Uterus (tissue), 4 donors: ENCODE data around the gene FILIP1L. TPM values are rescaled to one million over a fixed set of nuclear protein-coding genes. Genes with fewer than 3 reads are reported as not detected.

Experiments
- DNase-seq, 2 donors: peaks; one replicate each; pipeline ENCODE4 v3.0.0-alpha.2; 2019 to 2020
- H3K27ac ChIP-seq, 2 donors: fragments of 200-600 bp; sonication (generic); 1 replicate in 1 of 2; 2 replicates in 1 of 2; pipeline ENCODE4 v1.5.1; 2016 to 2018
- H3K27me3 ChIP-seq, 2 donors: fragments of 200-600 bp; sonication (generic); one replicate each; pipeline ENCODE4 v1.5.1; 2018 to 2019; ENCODE audit warnings: control low read depth in 1 of 2
- H3K36me3 ChIP-seq, 2 donors: fragments of 200-600 bp; sonication (generic); one replicate each; pipeline ENCODE4 v1.5.1; 2019; ENCODE audit warnings: control low read depth in 1 of 2
- H3K4me1 ChIP-seq, 2 donors: fragments of 200-600 bp; sonication (generic); one replicate each; pipeline ENCODE4 v1.5.1; 2018 to 2019; ENCODE audit warnings: control low read depth in 1 of 2
- H3K4me3 ChIP-seq, 2 donors: fragments of 200-600 bp; sonication (generic); 1 replicate in 1 of 2; 2 replicates in 1 of 2; pipeline ENCODE4 v1.5.1; 2018 to 2019; ENCODE audit warnings: mild to moderate bottlenecking in 1 of 2
- H3K9me3 ChIP-seq, 2 donors: fragments of 200-600 bp; sonication (generic); one replicate each; pipeline ENCODE4 v1.5.1; 2019; ENCODE audit warnings: control low read depth in 1 of 2
- CTCF ChIP-seq, 4 experiments: fragments of 200-600 bp in 2 of 4; fragments of 450-650 bp in 2 of 4; sonication (generic) in 2 of 4; IDR thresholded peaks; one replicate each; pipeline ENCODE4 v1.5.1; 2016 to 2019; ENCODE audit warnings: antibody characterized with exemption in 4 of 4, mild to moderate bottlenecking in 2 of 4, moderate library complexity in 1 of 4
- POLR2A ChIP-seq, 2 donors: fragments of 450-650 bp; IDR thresholded peaks; one replicate each; pipeline ENCODE4 v1.6.1; 2016; ENCODE audit warnings: antibody characterized with exemption in 2 of 2, mild to moderate bottlenecking in 1 of 2, moderate library complexity in 1 of 2
- intact Hi-C: fragments of 100-400 bp; cut with DNase I; formaldehyde crosslinking; loops from one replicate; pipeline ENCODE4 v1.15.1; 2023; ENCODE audit warnings: low total_unique reads
- total RNA-seq, 4 donors: library from RNA; depleted of rRNA in 3 of 4; stranded (reverse); fragments of >200 nt in 3 of 4; gene quantifications; one replicate each; pipeline versions ENCODE4 v1.1.0 to v1.2.4, GENCODE V29; 2014 to 2023
- donor health status: DM: yes; HTN: yes; CAD: no.

FILIP1L gene
- total RNA-seq, 4 donors from 2014 or later: 48.5 to 99.1 (median 66.3) TPM

DNA sequence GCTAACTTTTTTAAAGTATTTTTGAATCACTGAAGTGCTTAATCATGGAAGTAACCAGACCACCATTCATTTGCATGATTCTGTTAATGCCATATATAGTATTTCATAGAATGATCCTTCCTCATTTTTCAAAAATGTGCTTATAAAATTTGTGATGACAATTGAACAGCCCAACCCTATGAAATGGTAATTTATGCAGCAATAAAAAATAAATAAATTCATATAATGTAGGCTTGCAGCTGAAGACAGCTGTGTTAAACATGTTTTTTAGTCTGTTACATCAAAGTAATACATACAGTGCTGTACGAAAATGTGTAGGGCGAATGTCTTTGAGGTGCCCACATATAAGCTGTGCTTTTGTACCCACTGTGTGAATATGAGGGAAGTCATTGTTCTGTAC lies 131.7 kb downstream of the FILIP1L start:
- H3K9me3 ChIP-seq: no peaks in the 10 kb centered on the region
- DNase-seq: no peak
- no peaks in the 10 kb centered on the region for H3K4me1 ChIP-seq
- no peak overlapping the region for H3K4me3 ChIP-seq
- no peaks in the 10 kb centered on the region for H3K36me3 ChIP-seq
- H3K27me3 ChIP-seq: no peaks in the 10 kb centered on the region
- intact Hi-C loops: no loop called here
- TF ChIP-seq POLR2A (IDR thresholded peaks at IDR 0.05): no peak
- TF ChIP-seq CTCF (IDR thresholded peaks at IDR 0.05): no peak
- H3K27ac ChIP-seq: no peak overlapping the region

GRCh38 chr3:99981138-99981537 lies 133.2 kb downstream of the FILIP1L start:
- intact Hi-C loops: no loop called here
- Histone ChIP-seq H3K9me3 (no peaks in the 10 kb centered on the region), H3K4me3 (no peak overlapping the region), H3K27me3 (no peaks in the 10 kb centered on the region), H3K4me1 (no peaks in the 10 kb centered on the region), H3K36me3 (no peaks in the 10 kb centered on the region), H3K27ac (no peak overlapping the region)
- TF ChIP-seq POLR2A (IDR thresholded peaks at IDR 0.05): no peak
- no peak for TF ChIP-seq CTCF (IDR thresholded peaks at IDR 0.05)
- no peak for DNase-seq

DNA sequence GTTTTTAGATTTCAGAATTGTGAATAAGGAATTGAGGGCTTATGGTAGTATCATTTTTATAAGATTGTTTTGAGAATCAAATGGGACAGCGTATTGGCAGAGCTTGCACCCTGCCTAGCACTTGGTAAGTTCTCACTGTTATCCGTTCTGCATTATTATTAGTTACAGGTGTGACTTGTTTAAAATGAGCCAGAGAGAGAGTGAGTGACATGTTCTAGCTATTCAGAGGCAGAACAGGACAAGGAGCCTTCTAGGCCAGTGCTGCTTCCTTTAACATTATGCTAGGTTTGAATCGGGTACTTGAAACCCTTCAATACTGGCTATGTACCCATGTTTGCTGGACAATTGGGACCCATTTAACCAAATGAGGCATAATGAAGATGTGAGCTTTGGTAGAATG lies 133.7 kb downstream of the FILIP1L start:
- Histone ChIP-seq H3K4me1 (no peaks in the 10 kb centered on the region), H3K27ac (no peak overlapping the region), H3K27me3 (no peaks in the 10 kb centered on the region), H3K4me3 (no peak overlapping the region), H3K9me3 (no peaks in the 10 kb centered on the region), H3K36me3 (no peaks in the 10 kb centered on the region)
- no peak for DNase-seq
- intact Hi-C loops: no loop called here
- no peak for TF ChIP-seq POLR2A (IDR thresholded peaks at IDR 0.05)
- no peak for TF ChIP-seq CTCF (IDR thresholded peaks at IDR 0.05)

DNA sequence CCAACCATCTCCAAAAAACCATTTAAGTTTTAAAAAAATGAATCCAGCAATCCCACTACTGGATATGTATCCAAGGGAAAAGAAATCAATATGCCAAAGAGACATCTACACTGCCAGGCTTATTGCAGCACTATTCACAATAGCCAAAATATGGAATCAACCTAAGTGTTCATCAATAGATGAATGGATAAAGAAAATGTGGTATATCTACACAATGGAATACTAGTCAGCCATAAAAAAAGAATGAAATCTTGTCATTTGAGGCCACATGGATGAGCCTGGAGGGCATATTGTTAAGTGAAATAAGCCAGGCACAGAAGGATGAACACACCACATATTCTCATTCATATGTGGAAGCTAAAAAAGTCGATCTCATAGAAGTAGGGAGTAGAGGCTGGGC lies 136.1 kb downstream of the FILIP1L start:
- H3K4me1 ChIP-seq: no peaks in the 10 kb centered on the region
- no peaks in the 10 kb centered on the region for H3K9me3 ChIP-seq
- TF ChIP-seq CTCF (IDR thresholded peaks at IDR 0.05) (no peak), POLR2A (IDR thresholded peaks at IDR 0.05) (no peak)
- DNase-seq: no peak
- no peaks in the 10 kb centered on the region for H3K27me3 ChIP-seq
- no peak overlapping the region for H3K4me3 ChIP-seq
- no peak overlapping the region for H3K27ac ChIP-seq
- no peaks in the 10 kb centered on the region for H3K36me3 ChIP-seq
- intact Hi-C loops: no loop called here

- intact Hi-C loops: no loop called here
- H3K27ac ChIP-seq: no peak overlapping the region
- DNase-seq: no peak
- H3K9me3 ChIP-seq: no peaks in the 10 kb centered on the region
- no peak overlapping the region for H3K4me3 ChIP-seq
- H3K27me3 ChIP-seq: no peaks in the 10 kb centered on the region
- H3K4me1 ChIP-seq: no peaks in the 10 kb centered on the region
- no peak for TF ChIP-seq POLR2A (IDR thresholded peaks at IDR 0.05)
- TF ChIP-seq CTCF (IDR thresholded peaks at IDR 0.05): no peak
- H3K36me3 ChIP-seq: no peaks in the 10 kb centered on the region
These were observed 137.7 kb downstream of the FILIP1L start for GRCh38 chr3:99976584-99976983.
